Peyer's patch (tissue), 4 donors: ENCODE measurements around the gene TSPAN19. TPM values are rescaled to one million over a fixed set of nuclear protein-coding genes. Genes with fewer than 3 reads are reported as not detected.

ENCODE experiments used
- DNase-seq, 3 donors: peaks; one replicate each; pipeline ENCODE4 v3.0.0-alpha.2; 2017 to 2019
- H3K27ac ChIP-seq, 4 donors: fragments of 200-600 bp; sonication (generic); one replicate each; pipeline ENCODE4 v1.5.1; 2016 to 2019
- H3K27me3 ChIP-seq, 2 donors: fragments of 200-600 bp; sonication (generic); one replicate each; pipeline ENCODE4 v1.5.1; 2019
- H3K36me3 ChIP-seq, 3 donors: fragments of 200-600 bp; sonication (generic); one replicate each; pipeline ENCODE4 v1.5.1; 2016 to 2019
- H3K4me1 ChIP-seq, 4 donors: fragments of 200-600 bp; sonication (generic); one replicate each; pipeline ENCODE4 v1.5.1; 2016 to 2019
- H3K4me3 ChIP-seq, 4 donors: fragments of 200-600 bp; sonication (generic); 1 replicate in 3 of 4; 2 replicates in 1 of 4; pipeline ENCODE4 v1.5.1; 2016 to 2019; ENCODE audit warnings: mild to moderate bottlenecking in 1 of 4
- H3K9me3 ChIP-seq, 4 donors: fragments of 200-600 bp; sonication (generic); one replicate each; pipeline ENCODE4 v1.5.1; 2016 to 2019; ENCODE audit warnings: mild to moderate bottlenecking in 1 of 4
- CTCF ChIP-seq, 6 experiments: fragments of 450-650 bp in 4 of 6; fragments of 200-600 bp in 2 of 6; sonication (generic) in 1 of 6; IDR thresholded peaks; one replicate each; pipeline ENCODE4 v1.5.1; 2017 to 2019; ENCODE audit warnings: antibody characterized with exemption in 6 of 6, mild to moderate bottlenecking in 3 of 6, moderate library complexity in 1 of 6
- POLR2A ChIP-seq, 2 donors: fragments of 450-650 bp; IDR thresholded peaks; one replicate each; pipeline ENCODE4 v1.5.1; 2017; ENCODE audit warnings: antibody characterized with exemption in 2 of 2, mild to moderate bottlenecking in 2 of 2, moderate library complexity in 2 of 2
- total RNA-seq, 4 donors: library from RNA; depleted of rRNA; stranded (reverse); fragments of >200 nt; gene quantifications; one replicate each; pipeline ENCODE4 v1.1.0, GENCODE V29; 2016

TSPAN19 gene
- total RNA-seq, 4 donors from 2014 or later: not detected

DNA sequence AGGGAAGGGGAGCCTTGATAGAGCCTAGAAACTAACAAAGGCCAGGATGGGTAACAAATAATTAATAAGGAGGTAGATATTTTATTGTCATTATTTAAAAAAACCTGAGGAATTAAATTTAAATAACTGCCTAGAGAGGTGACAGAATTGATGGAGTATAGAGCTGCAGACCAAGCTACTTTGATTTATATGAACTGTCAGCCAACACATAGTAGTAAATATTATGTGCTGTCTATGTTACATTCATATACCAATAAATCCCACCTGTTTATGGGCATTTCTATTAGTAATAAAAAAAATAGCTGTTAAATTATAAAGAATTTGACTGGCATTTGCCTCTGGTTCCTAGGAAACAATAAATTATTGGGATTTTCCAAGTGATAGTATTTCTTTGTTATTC is 37.7 kb downstream of the TSPAN19 start:
- DNase-seq: no peak
- H3K9me3 ChIP-seq: peaks cover 0 to 4% (median 0%) of the 10 kb centered on the region in 4 donors
- no peak for TF ChIP-seq CTCF (IDR thresholded peaks at IDR 0.05)
- TF ChIP-seq POLR2A (IDR thresholded peaks at IDR 0.05): no peak
- no peaks in the 10 kb centered on the region for H3K4me1 ChIP-seq
- no peaks in the 10 kb centered on the region for H3K36me3 ChIP-seq
- H3K27ac ChIP-seq: no peak overlapping the region
- H3K27me3 ChIP-seq: no peaks in the 10 kb centered on the region
- H3K4me3 ChIP-seq: no peak overlapping the region

- no peaks in the 10 kb centered on the region for H3K9me3 ChIP-seq
- no peaks in the 10 kb centered on the region for H3K4me1 ChIP-seq
- no peak overlapping the region for H3K4me3 ChIP-seq
- no peaks in the 10 kb centered on the region for H3K36me3 ChIP-seq
- H3K27me3 ChIP-seq: no peaks in the 10 kb centered on the region
- no peak for DNase-seq
- TF ChIP-seq CTCF (IDR thresholded peaks at IDR 0.05) (no peak), POLR2A (IDR thresholded peaks at IDR 0.05) (no peak)
- H3K27ac ChIP-seq: no peak overlapping the region
Observed at GRCh38 chr12:84996759-84997158, 39.3 kb downstream of the TSPAN19 start.

GRCh38 chr12:84995641-84996040 is 40.4 kb downstream of the TSPAN19 start:
- H3K36me3 ChIP-seq: no peaks in the 10 kb centered on the region
- no peaks in the 10 kb centered on the region for H3K4me1 ChIP-seq
- no peak for TF ChIP-seq POLR2A (IDR thresholded peaks at IDR 0.05)
- no peak for TF ChIP-seq CTCF (IDR thresholded peaks at IDR 0.05)
- H3K4me3 ChIP-seq: no peak overlapping the region
- no peaks in the 10 kb centered on the region for H3K9me3 ChIP-seq
- H3K27me3 ChIP-seq: no peaks in the 10 kb centered on the region
- no peak overlapping the region for H3K27ac ChIP-seq
- no peak for DNase-seq

- TF ChIP-seq POLR2A (IDR thresholded peaks at IDR 0.05) (no peak), CTCF (IDR thresholded peaks at IDR 0.05) (no peak)
- Histone ChIP-seq H3K27me3 (no peaks in the 10 kb centered on the region), H3K9me3 (no peaks in the 10 kb centered on the region), H3K36me3 (no peaks in the 10 kb centered on the region), H3K27ac (no peak overlapping the region), H3K4me1 (no peaks in the 10 kb centered on the region), H3K4me3 (no peak overlapping the region)
- DNase-seq: no peak
Observed at GRCh38 chr12:84994426-84994825, 41.7 kb downstream of the TSPAN19 start.

DNA sequence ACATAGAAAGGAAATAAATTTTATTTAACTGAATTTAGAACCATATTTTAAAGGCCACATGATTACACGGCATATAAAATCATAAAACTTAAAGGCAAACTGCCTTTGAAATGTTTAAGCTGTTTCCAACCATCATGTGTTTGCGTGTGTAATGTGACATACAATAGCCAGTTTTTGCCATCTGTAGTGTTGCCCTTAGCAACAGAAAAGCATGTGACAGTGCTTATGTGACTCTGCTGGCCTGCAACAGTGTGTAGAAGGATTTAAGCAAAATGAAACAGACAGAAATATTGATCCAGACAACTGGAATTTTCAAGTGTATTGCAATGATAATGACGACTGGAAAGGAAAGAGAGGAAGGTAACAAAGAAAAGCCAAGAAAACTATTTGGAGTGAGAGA is 49.5 kb downstream of the TSPAN19 start:
- Histone ChIP-seq H3K27ac (no peak overlapping the region), H3K36me3 (no peaks in the 10 kb centered on the region), H3K4me1 (no peaks in the 10 kb centered on the region), H3K27me3 (no peaks in the 10 kb centered on the region), H3K4me3 (no peak overlapping the region), H3K9me3 (no peaks in the 10 kb centered on the region)
- TF ChIP-seq POLR2A (IDR thresholded peaks at IDR 0.05) (no peak), CTCF (IDR thresholded peaks at IDR 0.05) (no peak)
- DNase-seq: no peak

- Histone ChIP-seq H3K27me3 (no peaks in the 10 kb centered on the region), H3K9me3 (no peaks in the 10 kb centered on the region), H3K27ac (no peak overlapping the region), H3K4me1 (no peaks in the 10 kb centered on the region), H3K4me3 (no peak overlapping the region), H3K36me3 (no peaks in the 10 kb centered on the region)
- no peak for TF ChIP-seq CTCF (IDR thresholded peaks at IDR 0.05)
- TF ChIP-seq POLR2A (IDR thresholded peaks at IDR 0.05): no peak
- DNase-seq: no peak
Observed at GRCh38 chr12:84986117-84986516, 50.0 kb downstream of the TSPAN19 start.
